Activated effector memory CD4-positive, alpha-beta T cell treated with anti-CD3 and anti-CD28 coated beads, Interleukin-2, amount 50 U/mL, for 16 hours (primary cell): ENCODE data around the gene SEC16A.

Source experiments
- DNase-seq: peaks from one replicate; pipeline ENCODE4 v3.0.0-alpha.2; 2020

Gene SEC16A

GRCh38 chr9:136465500-136466154 lies 17.2 kb downstream of the SEC16A start:
- DNase-seq: no peak

GRCh38 chr9:136464241-136464640 lies 18.6 kb downstream of the SEC16A start:
- DNase-seq: no peak

- no peak for DNase-seq
Observed at GRCh38 chr9:136463578-136463977, 19.3 kb downstream of the SEC16A start.

- DNase-seq: no peak
Observed at GRCh38 chr9:136462664-136463063, 20.2 kb downstream of the SEC16A start.

- no peak for DNase-seq
Observed at GRCh38 chr9:136460772-136461325, 22.0 kb downstream of the SEC16A start.

GRCh38 chr9:136459425-136459824 lies 23.4 kb downstream of the SEC16A start:
- no peak for DNase-seq

GRCh38 chr9:136457326-136457725 lies 25.5 kb downstream of the SEC16A start:
- DNase-seq: no peak

- no peak for DNase-seq
Observed at GRCh38 chr9:136456258-136456657, 26.6 kb downstream of the SEC16A start.

- no peak for DNase-seq
Observed at GRCh38 chr9:136455043-136456002, 27.5 kb downstream of the SEC16A start.

GRCh38 chr9:136454026-136454796 lies 28.6 kb downstream of the SEC16A start:
- DNase-seq: no peak

GRCh38 chr9:136453326-136453725 lies 29.5 kb downstream of the SEC16A start:
- DNase-seq: no peak

- DNase-seq: no peak
Observed at GRCh38 chr9:136451221-136451877, 31.5 kb downstream of the SEC16A start.

- DNase-seq: no peak
Observed at GRCh38 chr9:136448655-136449054, 34.2 kb downstream of the SEC16A start.

- DNase-seq: no peak
Observed at GRCh38 chr9:136447173-136447778, 35.6 kb downstream of the SEC16A start.

- DNase-seq: no peak
Observed at GRCh38 chr9:136445799-136446198, 37.0 kb downstream of the SEC16A start.

- no peak for DNase-seq
Observed at GRCh38 chr9:136444102-136444501, 38.7 kb downstream of the SEC16A start.

GRCh38 chr9:136443687-136444086 lies 39.2 kb downstream of the SEC16A start:
- no peak for DNase-seq

GRCh38 chr9:136443087-136443486 lies 39.8 kb downstream of the SEC16A start:
- no peak for DNase-seq

- DNase-seq: no peak
Observed at GRCh38 chr9:136442265-136442664, 40.6 kb downstream of the SEC16A start.

GRCh38 chr9:136441681-136442245 lies 41.1 kb downstream of the SEC16A start:
- DNase-seq: no peak

GRCh38 chr9:136441191-136441680 lies 41.6 kb downstream of the SEC16A start:
- no peak for DNase-seq
